Esophagus squamous epithelium (tissue), 4 donors: Measurements from ENCODE around the gene ADAMTS3.

Experiments used
- POLR2A ChIP-seq, 4 donors: fragments of 450-650 bp; IDR thresholded peaks; one replicate each; pipeline ENCODE4 v1.6.1; 2017; ENCODE audit warnings: antibody characterized with exemption in 4 of 4, mild to moderate bottlenecking in 4 of 4, moderate library complexity in 3 of 4
- TF ChIP-seq, protein P1 (sequence below), 6 experiments: fragments of 450-650 bp in 4 of 6; fragments of 200-600 bp in 2 of 6; sonication (generic) in 2 of 6; IDR thresholded peaks; one replicate each; pipeline ENCODE4 v1.5.1; 2016 to 2019; ENCODE audit warnings: antibody characterized with exemption in 6 of 6, mild to moderate bottlenecking in 4 of 6, moderate library complexity in 4 of 6

DNA sequence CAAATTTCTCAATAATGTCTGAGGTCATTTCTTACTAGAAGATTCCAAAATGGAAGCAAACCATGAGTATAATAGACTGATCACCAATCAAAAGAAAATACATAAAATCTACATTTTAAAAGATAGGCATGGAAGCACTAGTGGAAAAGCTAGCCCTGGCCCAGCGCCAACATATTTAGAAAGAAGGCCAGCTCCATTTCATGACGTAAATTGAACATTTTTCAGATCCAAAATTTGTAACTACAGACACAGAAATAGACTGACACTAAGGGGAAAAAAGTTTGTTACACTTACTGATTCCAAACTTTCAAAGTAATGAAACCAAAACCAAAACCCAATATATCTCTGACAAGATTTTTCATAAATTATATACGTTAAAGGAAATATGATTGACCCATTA lies 117.7 kb downstream of the ADAMTS3 start:
- TF ChIP-seq, protein P1, sequence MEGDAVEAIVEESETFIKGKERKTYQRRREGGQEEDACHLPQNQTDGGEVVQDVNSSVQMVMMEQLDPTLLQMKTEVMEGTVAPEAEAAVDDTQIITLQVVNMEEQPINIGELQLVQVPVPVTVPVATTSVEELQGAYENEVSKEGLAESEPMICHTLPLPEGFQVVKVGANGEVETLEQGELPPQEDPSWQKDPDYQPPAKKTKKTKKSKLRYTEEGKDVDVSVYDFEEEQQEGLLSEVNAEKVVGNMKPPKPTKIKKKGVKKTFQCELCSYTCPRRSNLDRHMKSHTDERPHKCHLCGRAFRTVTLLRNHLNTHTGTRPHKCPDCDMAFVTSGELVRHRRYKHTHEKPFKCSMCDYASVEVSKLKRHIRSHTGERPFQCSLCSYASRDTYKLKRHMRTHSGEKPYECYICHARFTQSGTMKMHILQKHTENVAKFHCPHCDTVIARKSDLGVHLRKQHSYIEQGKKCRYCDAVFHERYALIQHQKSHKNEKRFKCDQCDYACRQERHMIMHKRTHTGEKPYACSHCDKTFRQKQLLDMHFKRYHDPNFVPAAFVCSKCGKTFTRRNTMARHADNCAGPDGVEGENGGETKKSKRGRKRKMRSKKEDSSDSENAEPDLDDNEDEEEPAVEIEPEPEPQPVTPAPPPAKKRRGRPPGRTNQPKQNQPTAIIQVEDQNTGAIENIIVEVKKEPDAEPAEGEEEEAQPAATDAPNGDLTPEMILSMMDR (IDR thresholded peaks at IDR 0.05): no peak
- TF ChIP-seq POLR2A (IDR thresholded peaks at IDR 0.05): no peak
